Upper lobe of left lung (tissue), 4 donors: ENCODE results near the gene ADH6.

Experiments used
- POLR2A ChIP-seq, 4 donors: fragments of 450-650 bp; IDR thresholded peaks; one replicate each; pipeline ENCODE4 v1.5.1; 2016 to 2017; ENCODE audit warnings: antibody characterized with exemption in 4 of 4, mild to moderate bottlenecking in 2 of 4
- TF ChIP-seq, protein P1 (sequence below), 6 experiments: fragments of 450-650 bp in 4 of 6; fragments of 200-600 bp in 2 of 6; sonication (generic) in 2 of 6; IDR thresholded peaks; one replicate each; pipeline ENCODE4 v1.5.1; 2016 to 2019; ENCODE audit warnings: antibody characterized with exemption in 6 of 6

GRCh38 chr4:99234331-99235010, 15.4 kb upstream of the ADH6 start:
- TF ChIP-seq, protein P1, sequence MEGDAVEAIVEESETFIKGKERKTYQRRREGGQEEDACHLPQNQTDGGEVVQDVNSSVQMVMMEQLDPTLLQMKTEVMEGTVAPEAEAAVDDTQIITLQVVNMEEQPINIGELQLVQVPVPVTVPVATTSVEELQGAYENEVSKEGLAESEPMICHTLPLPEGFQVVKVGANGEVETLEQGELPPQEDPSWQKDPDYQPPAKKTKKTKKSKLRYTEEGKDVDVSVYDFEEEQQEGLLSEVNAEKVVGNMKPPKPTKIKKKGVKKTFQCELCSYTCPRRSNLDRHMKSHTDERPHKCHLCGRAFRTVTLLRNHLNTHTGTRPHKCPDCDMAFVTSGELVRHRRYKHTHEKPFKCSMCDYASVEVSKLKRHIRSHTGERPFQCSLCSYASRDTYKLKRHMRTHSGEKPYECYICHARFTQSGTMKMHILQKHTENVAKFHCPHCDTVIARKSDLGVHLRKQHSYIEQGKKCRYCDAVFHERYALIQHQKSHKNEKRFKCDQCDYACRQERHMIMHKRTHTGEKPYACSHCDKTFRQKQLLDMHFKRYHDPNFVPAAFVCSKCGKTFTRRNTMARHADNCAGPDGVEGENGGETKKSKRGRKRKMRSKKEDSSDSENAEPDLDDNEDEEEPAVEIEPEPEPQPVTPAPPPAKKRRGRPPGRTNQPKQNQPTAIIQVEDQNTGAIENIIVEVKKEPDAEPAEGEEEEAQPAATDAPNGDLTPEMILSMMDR (IDR thresholded peaks at IDR 0.05), result no peak
- no peak for TF ChIP-seq POLR2A (IDR thresholded peaks at IDR 0.05)
